Panc1 (cell line): ENCODE measurements around the gene THG1L.

Source experiments
- CTCF ChIP-seq: fragments of 450-650 bp; IDR thresholded peaks from 2 replicates; pipeline ENCODE4 v1.5.1; 2017; ENCODE audit warnings: mild to moderate bottlenecking
- SIN3A ChIP-seq: IDR thresholded peaks from 2 replicates; pipeline ENCODE4 v1.6.1; 2012; ENCODE audit warnings: low read depth, mild to moderate bottlenecking, low read length, moderate library complexity, borderline replicate concordance; ENCODE audit not compliant: insufficient read depth

- TF ChIP-seq CTCF (no peak), SIN3A (no peak)
Observed at GRCh38 chr5:157778121-157778805, 47.0 kb downstream of the THG1L start.
